Lower lobe of right lung (tissue), 2 donors: ENCODE results near the gene PSMB5. TPM values are rescaled to one million over a fixed set of nuclear protein-coding genes. Genes with fewer than 3 reads are reported as not detected.

Experiments used
- ATAC-seq, 2 donors: fragments of 200-7000 bp; cut with Tn5 transposase; one replicate each; pipeline ENCODE4 v1.9.1; 2020 to 2022; ENCODE audit warnings: mild to moderate bottlenecking in 2 of 2, moderate library complexity in 2 of 2
- DNase-seq: peaks from one replicate; pipeline ENCODE4 v3.0.0-alpha.2; 2020
- H3K27ac ChIP-seq: fragments of 200-600 bp; one replicate; pipeline ENCODE4 v1.8.0; 2022
- H3K27me3 ChIP-seq: fragments of 200-600 bp; one replicate; pipeline ENCODE4 v1.8.0; 2022; ENCODE audit warnings: low read depth
- H3K36me3 ChIP-seq: fragments of 200-600 bp; one replicate; pipeline ENCODE4 v1.8.0; 2022; ENCODE audit warnings: mild to moderate bottlenecking
- H3K4me1 ChIP-seq: fragments of 200-600 bp; one replicate; pipeline ENCODE4 v1.8.0; 2022
- H3K4me3 ChIP-seq: fragments of 200-600 bp; one replicate; pipeline ENCODE4 v1.8.0; 2022; ENCODE audit warnings: mild to moderate bottlenecking
- H3K9me3 ChIP-seq: fragments of 200-600 bp; one replicate; pipeline ENCODE4 v1.8.0; 2022
- CTCF ChIP-seq: fragments of 200-600 bp; IDR thresholded peaks from one replicate; pipeline ENCODE4 v1.8.0; 2022; ENCODE audit warnings: antibody characterized with exemption, mild to moderate bottlenecking
- intact Hi-C: fragments of 100-400 bp; cut with DNase I; formaldehyde crosslinking; loops from one replicate; pipeline ENCODE4 v1.11.0; 2022
- total RNA-seq: library from RNA; stranded (reverse); fragmentation: NEBNext Ultra II Directional; extraction: Animal tissue kit (Norgen Biotek cat#: 25700); gene quantifications from one replicate; pipeline ENCODE4 v1.2.1, GENCODE V29; 2021
- donor health status: DM: no; HTN: yes; CAD: no; lungs with severe emphysema.

PSMB5 gene
- total RNA-seq, 1 donor from 2014 or later = 71.5 TPM

GRCh38 chr14:23051141-23052057, 16.7 kb upstream of the PSMB5 start:
- Histone ChIP-seq H3K27ac (no peak overlapping the region), H3K4me3 (no peak overlapping the region), H3K27me3 (no peaks in the 10 kb centered on the region), H3K9me3 (no peaks in the 10 kb centered on the region), H3K36me3 (no peaks in the 10 kb centered on the region), H3K4me1 (peaks cover 7% of the 10 kb centered on the region)
- no peak for ATAC-seq
- DNase-seq = no peak
- TF ChIP-seq CTCF = no peak
- intact Hi-C loops = no loop called here

GRCh38 chr14:23049011-23049410, 14.3 kb upstream of the PSMB5 start:
- ATAC-seq = no peak
- no peaks in the 10 kb centered on the region for H3K27me3 ChIP-seq
- H3K27ac ChIP-seq = no peak overlapping the region
- no peaks in the 10 kb centered on the region for H3K36me3 ChIP-seq
- TF ChIP-seq CTCF = no peak
- peaks cover 11% of the 10 kb centered on the region for H3K4me1 ChIP-seq
- DNase-seq = no peak
- H3K9me3 ChIP-seq = no peaks in the 10 kb centered on the region
- H3K4me3 ChIP-seq = no peak overlapping the region
- intact Hi-C loops = no loop called here

- intact Hi-C loops = no loop called here
Observed at GRCh38 chr14:23047751-23048693, 13.3 kb upstream of the PSMB5 start.

GRCh38 chr14:23047034-23047634, 12.4 kb upstream of the PSMB5 start:
- no peak for ATAC-seq

More at GRCh38 chr14:23047751-23048693, 13.3 kb upstream of the PSMB5 start:
- peaks cover 11% of the 10 kb centered on the region for H3K4me1 ChIP-seq
- peak overlapping the region; percentile 58 for H3K27ac ChIP-seq
- no peak for ATAC-seq
- H3K4me3 ChIP-seq = peak overlapping the region; percentile 27
- TF ChIP-seq CTCF = no peak
- H3K9me3 ChIP-seq = no peaks in the 10 kb centered on the region
- no peak for DNase-seq
- H3K36me3 ChIP-seq = no peaks in the 10 kb centered on the region
- no peaks in the 10 kb centered on the region for H3K27me3 ChIP-seq

More at GRCh38 chr14:23047034-23047634, 12.4 kb upstream of the PSMB5 start:
- intact Hi-C loops = no loop called here
- H3K27ac ChIP-seq = peak overlapping the region; percentile 58
- peaks cover 11% of the 10 kb centered on the region for H3K4me1 ChIP-seq
- no peaks in the 10 kb centered on the region for H3K9me3 ChIP-seq
- peak overlapping the region; percentile 27 for H3K4me3 ChIP-seq
- no peak for DNase-seq
- H3K27me3 ChIP-seq = no peaks in the 10 kb centered on the region
- H3K36me3 ChIP-seq = no peaks in the 10 kb centered on the region
- TF ChIP-seq CTCF = no peak
